ENCODE results near the gene COQ3. TPM values are rescaled to one million over a fixed set of nuclear protein-coding genes. Genes with fewer than 3 reads are reported as not detected.

COQ3 gene
- total RNA-seq, 1 donor from 2014 or later: 11.8 TPM

GRCh38 chr6:99393366-99393697, 663 bp downstream of the COQ3 start:
- FAIRE-seq (no peak), DNase-seq (ENCODE audit: low spot score in 2 of 2) (no peak)

- FAIRE-seq: no peak
- no peak for DNase-seq (ENCODE audit: low spot score in 2 of 2)
Measured at GRCh38 chr6:99390896-99391295, 3.1 kb downstream of the COQ3 start.

- no peak for FAIRE-seq
Measured at GRCh38 chr6:99384507-99384906, 9.5 kb downstream of the COQ3 start.

GRCh38 chr6:99378636-99379035, 15.4 kb downstream of the COQ3 start:
- DNase-seq (ENCODE audit: low spot score in 2 of 2): no peak
- no peak for FAIRE-seq

More at GRCh38 chr6:99384507-99384906, 9.5 kb downstream of the COQ3 start:
- no peak for DNase-seq (ENCODE audit: low spot score in 2 of 2)

GRCh38 chr6:99369533-99369932, 24.5 kb downstream of the COQ3 start:
- no peak for FAIRE-seq
- no peak for DNase-seq (ENCODE audit: low spot score in 2 of 2)

- FAIRE-seq (no peak), DNase-seq (ENCODE audit: low spot score in 2 of 2) (no peak)
Measured at GRCh38 chr6:99366852-99367251, 27.1 kb downstream of the COQ3 start.

- FAIRE-seq (no peak), DNase-seq (ENCODE audit: low spot score in 2 of 2) (no peak)
Measured at GRCh38 chr6:99364026-99364425, 30.0 kb downstream of the COQ3 start.

- FAIRE-seq: no peak
Measured at GRCh38 chr6:99362678-99363268, 31.2 kb downstream of the COQ3 start.

GRCh38 chr6:99359800-99360199, 34.2 kb downstream of the COQ3 start:
- DNase-seq (ENCODE audit: low spot score in 2 of 2) (no peak), FAIRE-seq (no peak)

More at GRCh38 chr6:99362678-99363268, 31.2 kb downstream of the COQ3 start:
- no peak for DNase-seq (ENCODE audit: low spot score in 2 of 2)

GRCh38 chr6:99356641-99357040, 37.4 kb downstream of the COQ3 start:
- FAIRE-seq: no peak
- no peak for DNase-seq (ENCODE audit: low spot score in 2 of 2)

GRCh38 chr6:99354983-99355382, 39.0 kb downstream of the COQ3 start:
- FAIRE-seq (no peak), DNase-seq (ENCODE audit: low spot score in 2 of 2) (no peak)

- DNase-seq (ENCODE audit: low spot score in 2 of 2) (no peak), FAIRE-seq (no peak)
Measured at GRCh38 chr6:99353126-99353525, 40.9 kb downstream of the COQ3 start.

GRCh38 chr6:99350573-99350972, 43.4 kb downstream of the COQ3 start:
- FAIRE-seq: no peak
- no peak for DNase-seq (ENCODE audit: low spot score in 2 of 2)

GRCh38 chr6:99349171-99350141, 44.5 kb downstream of the COQ3 start, which contains the start of gene FAXC:
FAXC (minus strand) TSS chr6:99349674; CDS start chr6:99349372, 302 bp downstream.
- DNase-seq (ENCODE audit: low spot score in 2 of 2) (peak; percentile 60 to 64), FAIRE-seq (no peak)

- FAIRE-seq (no peak), DNase-seq (ENCODE audit: low spot score in 2 of 2) (no peak)
Measured at GRCh38 chr6:99348288-99349170, 45.5 kb downstream of the COQ3 start.

GRCh38 chr6:99347804-99348203, 46.2 kb downstream of the COQ3 start:
- DNase-seq (ENCODE audit: low spot score in 2 of 2) (no peak), FAIRE-seq (no peak)

- FAIRE-seq (no peak), DNase-seq (ENCODE audit: low spot score in 2 of 2) (no peak)
Measured at GRCh38 chr6:99346595-99346994, 47.4 kb downstream of the COQ3 start.

GRCh38 chr6:99345164-99345563, 48.8 kb downstream of the COQ3 start:
- DNase-seq (ENCODE audit: low spot score in 2 of 2) (no peak), FAIRE-seq (no peak)

- no peak for FAIRE-seq
- DNase-seq (ENCODE audit: low spot score in 2 of 2): no peak
Measured at GRCh38 chr6:99344289-99344688, 49.7 kb downstream of the COQ3 start.

GRCh38 chr6:99341862-99342455, 52.0 kb downstream of the COQ3 start:
- FAIRE-seq (no peak), DNase-seq (ENCODE audit: low spot score in 2 of 2) (no peak)
